ENCODE data around the gene AGBL1. TPM values are rescaled to one million over a fixed set of nuclear protein-coding genes. Genes with fewer than 3 reads are reported as not detected.

Gene AGBL1
- total RNA-seq, 1 donor = not detected

- TF ChIP-seq CTCF (IDR thresholded peaks at IDR 0.05; ENCODE audit: insufficient read depth, low read length) = no peak
- DNase-seq (ENCODE audit: low read depth) = no peak
Observed at GRCh38 chr15:86394866-86395265, 315.2 kb downstream of the AGBL1 start.

GRCh38 chr15:86399041-86399954 is 319.6 kb downstream of the AGBL1 start:
- DNase-seq (ENCODE audit: low read depth) = no peak
- TF ChIP-seq CTCF (IDR thresholded peaks at IDR 0.05; ENCODE audit: insufficient read depth, low read length) = no peak
- H3K4me3 ChIP-seq (ENCODE audit: low read depth, low read length) = no peak overlapping the region

More at GRCh38 chr15:86394866-86395265, 315.2 kb downstream of the AGBL1 start:
- no peak overlapping the region for H3K4me3 ChIP-seq (ENCODE audit: low read depth, low read length)

GRCh38 chr15:86403221-86403620 is 323.6 kb downstream of the AGBL1 start:
- no peak overlapping the region for H3K4me3 ChIP-seq (ENCODE audit: low read depth, low read length)
- no peak for TF ChIP-seq CTCF (IDR thresholded peaks at IDR 0.05; ENCODE audit: insufficient read depth, low read length)
- no peak for DNase-seq (ENCODE audit: low read depth)

GRCh38 chr15:86403914-86404583 is 324.4 kb downstream of the AGBL1 start:
- DNase-seq (ENCODE audit: low read depth) = no peak
- H3K4me3 ChIP-seq (ENCODE audit: low read depth, low read length) = no peak overlapping the region
- no peak for TF ChIP-seq CTCF (IDR thresholded peaks at IDR 0.05; ENCODE audit: insufficient read depth, low read length)

- no peak for DNase-seq (ENCODE audit: low read depth)
- TF ChIP-seq CTCF (IDR thresholded peaks at IDR 0.05; ENCODE audit: insufficient read depth, low read length) = no peak
- no peak overlapping the region for H3K4me3 ChIP-seq (ENCODE audit: low read depth, low read length)
Observed at GRCh38 chr15:86408261-86408660, 328.6 kb downstream of the AGBL1 start.

GRCh38 chr15:86411916-86412315 is 332.2 kb downstream of the AGBL1 start:
- no peak overlapping the region for H3K4me3 ChIP-seq (ENCODE audit: low read depth, low read length)
- DNase-seq (ENCODE audit: low read depth) = no peak
- no peak for TF ChIP-seq CTCF (IDR thresholded peaks at IDR 0.05; ENCODE audit: insufficient read depth, low read length)

Measured in fibroblast of the aortic adventitia (primary cell).